NT2/D1 (cell line): ENCODE results near the gene L2HGDH.

Experiments used
- SUZ12 ChIP-seq: IDR thresholded peaks from 2 replicates; pipeline ENCODE4 v1.6.1; 2011; ENCODE audit not compliant: insufficient read length, insufficient read depth; ENCODE audit errors: extremely low read depth
- YY1 ChIP-seq: IDR thresholded peaks from 2 replicates; pipeline ENCODE4 v1.6.1; 2011; ENCODE audit not compliant: insufficient read length, insufficient read depth
- ZNF274 ChIP-seq: IDR thresholded peaks from 2 replicates; pipeline ENCODE4 v1.6.1; 2011; ENCODE audit warnings: mild to moderate bottlenecking, low read depth, low read length

GRCh38 chr14:50354527-50354926 is 42.5 kb upstream of the L2HGDH start:
- TF ChIP-seq SUZ12 (no peak), YY1 (no peak), ZNF274 (no peak)
